DOHH2 (cell line): ENCODE results near the gene PRKAR1B.

Source experiments
- H3F3A ChIP-seq: fragments of 200-600 bp; sonication (generic), shearing (Covaris generic); 2 replicates; pipeline ENCODE4 v1.6.0; 2016; ENCODE audit warnings: antibody characterized with exemption, mild to moderate bottlenecking; ENCODE audit not compliant: control insufficient read depth, insufficient read depth
- H3K27ac ChIP-seq: fragments of 200-600 bp; sonication (generic); 2 replicates; pipeline ENCODE4 v1.5.1; 2014; ENCODE audit warnings: low read depth, mild to moderate bottlenecking, low read length, moderate library complexity
- H3K27me3 ChIP-seq: fragments of 200-600 bp; sonication (generic); 2 replicates; pipeline ENCODE4 v1.6.1; 2014; ENCODE audit warnings: mild to moderate bottlenecking, low read length, mixed read lengths; ENCODE audit not compliant: control insufficient read depth
- H3K36me3 ChIP-seq: fragments of 200-600 bp; sonication (generic); 2 replicates; pipeline ENCODE4 v1.6.1; 2014; ENCODE audit warnings: mild to moderate bottlenecking, low read length, moderate library complexity, mixed read lengths; ENCODE audit not compliant: control insufficient read depth
- H3K4me1 ChIP-seq: fragments of 200-600 bp; sonication (generic); 2 replicates; pipeline ENCODE4 v1.6.1; 2014; ENCODE audit warnings: mild to moderate bottlenecking, low read length, mixed read lengths; ENCODE audit not compliant: control insufficient read depth
- H3K4me2 ChIP-seq: fragments of 200-600 bp; sonication (generic); 2 replicates; pipeline ENCODE4 v1.6.0; 2014; ENCODE audit warnings: mild to moderate bottlenecking, low read length, moderate library complexity
- H3K4me3 ChIP-seq: fragments of 200-600 bp; sonication (generic); 2 replicates; pipeline ENCODE4 v1.5.1; 2014; ENCODE audit warnings: mild to moderate bottlenecking, low read length, mixed read lengths
- H3K79me2 ChIP-seq: fragments of 200-600 bp; sonication (generic); 2 replicates; pipeline ENCODE4 v1.6.1; 2014; ENCODE audit warnings: mild to moderate bottlenecking, low read length, mixed read lengths; ENCODE audit not compliant: control insufficient read depth
- H3K9me2 ChIP-seq: fragments of 200-600 bp; sonication (generic); replicated peaks from 2 replicates; pipeline ENCODE4 v1.6.1; 2014; ENCODE audit warnings: mild to moderate bottlenecking, low read length, mixed read lengths; ENCODE audit not compliant: control insufficient read depth
- H3K9me3 ChIP-seq: fragments of 200-600 bp; sonication (generic); 2 replicates; pipeline ENCODE4 v1.6.1; 2014; ENCODE audit warnings: antibody characterized with exemption, low read length, mixed read lengths; ENCODE audit not compliant: control insufficient read depth, insufficient read depth
- H4K20me1 ChIP-seq: fragments of 200-600 bp; sonication (generic); 2 replicates; pipeline ENCODE4 v1.6.0; 2014; ENCODE audit warnings: low read depth, mild to moderate bottlenecking, antibody characterized with exemption, low read length, moderate library complexity; ENCODE audit not compliant: control insufficient read depth, insufficient read depth
- CTCF ChIP-seq: fragments of 200-600 bp; sonication (generic); IDR thresholded peaks from one replicate; pipeline ENCODE4 v1.5.1; 2014; ENCODE audit warnings: antibody characterized with exemption, mild to moderate bottlenecking, low read depth, low read length; ENCODE audit not compliant: poor library complexity, severe bottlenecking
- EZH2phosphoT487 ChIP-seq: fragments of 200-600 bp; sonication (generic); IDR thresholded peaks from 2 replicates; pipeline ENCODE4 v1.6.1; 2017; ENCODE audit warnings: borderline replicate concordance, mild to moderate bottlenecking, antibody characterized with exemption, low read length, moderate library complexity, mixed read lengths

The PRKAR1B gene

DNA sequence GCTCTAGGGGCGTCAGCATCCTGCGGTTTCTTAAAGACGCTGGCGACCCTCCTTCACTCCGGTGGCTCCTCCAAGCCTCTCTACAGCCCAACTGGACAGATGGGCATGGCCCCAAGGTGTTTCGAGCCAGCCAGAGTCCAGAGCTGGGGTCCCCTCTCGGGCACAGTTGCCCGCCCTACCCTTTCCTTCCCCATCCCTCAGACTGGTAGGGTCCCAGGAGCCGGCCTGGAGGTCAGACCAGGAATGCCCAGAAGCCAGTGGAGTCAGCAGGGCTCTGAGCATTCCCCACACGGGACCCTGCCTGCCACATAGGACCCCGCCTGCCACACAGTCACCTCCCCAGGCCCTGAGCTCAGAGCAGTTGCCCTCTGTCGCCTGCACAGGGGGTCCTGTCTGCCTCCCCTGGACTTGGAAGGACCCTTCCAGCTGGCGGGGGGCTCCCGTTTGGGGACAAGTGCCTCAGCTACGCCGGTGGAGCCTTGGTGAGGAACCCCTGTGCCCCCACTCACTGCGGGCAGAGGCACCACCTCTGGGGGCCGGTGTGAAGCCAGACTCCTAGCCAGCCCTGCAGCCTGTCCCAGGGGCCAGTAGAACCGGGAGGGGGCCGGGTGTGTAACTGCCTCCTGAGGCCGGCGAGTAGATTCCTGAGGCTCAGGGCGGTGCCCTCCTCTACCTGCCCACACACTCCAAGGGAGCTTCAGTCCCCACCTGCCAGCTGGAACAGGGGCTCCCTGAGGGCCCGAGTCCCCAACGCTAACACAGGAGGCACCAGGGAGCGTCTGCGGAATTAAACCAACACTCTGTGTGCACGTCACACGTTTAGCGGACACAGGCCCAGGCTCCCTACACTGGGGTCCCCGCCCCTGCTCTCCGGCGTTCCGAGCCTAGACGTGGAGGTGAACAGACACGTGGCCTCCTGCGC lies 188.1 kb downstream of the PRKAR1B start:
- H3K4me3 ChIP-seq, result no peak overlapping the region
- no peaks in the 10 kb centered on the region for H3K9me3 ChIP-seq
- no peak overlapping the region for H3K4me2 ChIP-seq
- no peaks in the 10 kb centered on the region for H4K20me1 ChIP-seq
- no peaks in the 10 kb centered on the region for H3K27me3 ChIP-seq
- TF ChIP-seq CTCF (no peak), EZH2phosphoT487 (no peak)
- H3K4me1 ChIP-seq, result no peaks in the 10 kb centered on the region
- no peaks in the 10 kb centered on the region for H3K36me3 ChIP-seq
- H3K9me2 ChIP-seq, result no peaks in the 10 kb centered on the region
- no peaks in the 10 kb centered on the region for H3F3A ChIP-seq
- no peaks in the 10 kb centered on the region for H3K79me2 ChIP-seq
- no peak overlapping the region for H3K27ac ChIP-seq

GRCh38 chr7:537911-538634 lies 189.0 kb downstream of the PRKAR1B start:
- Histone ChIP-seq H3K27me3 (no peaks in the 10 kb centered on the region), H3K9me2 (no peaks in the 10 kb centered on the region), H3K4me1 (no peaks in the 10 kb centered on the region), H3K9me3 (no peaks in the 10 kb centered on the region), H3K4me2 (no peak overlapping the region), H3K4me3 (no peak overlapping the region), H3K36me3 (no peaks in the 10 kb centered on the region), H3K27ac (no peak overlapping the region), H4K20me1 (no peaks in the 10 kb centered on the region), H3F3A (no peaks in the 10 kb centered on the region), H3K79me2 (no peaks in the 10 kb centered on the region)
- no peak for TF ChIP-seq EZH2phosphoT487
- no peak for TF ChIP-seq CTCF

- TF ChIP-seq EZH2phosphoT487 (no peak), CTCF (no peak)
- H3K9me2 ChIP-seq, result no peaks in the 10 kb centered on the region
- H4K20me1 ChIP-seq, result no peaks in the 10 kb centered on the region
- no peaks in the 10 kb centered on the region for H3K9me3 ChIP-seq
- no peaks in the 10 kb centered on the region for H3F3A ChIP-seq
- H3K79me2 ChIP-seq, result no peaks in the 10 kb centered on the region
- H3K4me2 ChIP-seq, result no peak overlapping the region
- H3K27ac ChIP-seq, result no peak overlapping the region
- H3K4me1 ChIP-seq, result no peaks in the 10 kb centered on the region
- no peaks in the 10 kb centered on the region for H3K36me3 ChIP-seq
- no peaks in the 10 kb centered on the region for H3K27me3 ChIP-seq
- no peak overlapping the region for H3K4me3 ChIP-seq
Measured at GRCh38 chr7:536231-536630, 190.8 kb downstream of the PRKAR1B start.
